Measurements from ENCODE around the gene PLCXD3.

The PLCXD3 gene

GRCh38 chr5:41369799-41370198, 140.6 kb downstream of the PLCXD3 start:
- no peak for TF ChIP-seq CTCF (conservative IDR thresholded peaks at IDR 0.05)
- no peak overlapping the region for H3K27ac ChIP-seq

DNA sequence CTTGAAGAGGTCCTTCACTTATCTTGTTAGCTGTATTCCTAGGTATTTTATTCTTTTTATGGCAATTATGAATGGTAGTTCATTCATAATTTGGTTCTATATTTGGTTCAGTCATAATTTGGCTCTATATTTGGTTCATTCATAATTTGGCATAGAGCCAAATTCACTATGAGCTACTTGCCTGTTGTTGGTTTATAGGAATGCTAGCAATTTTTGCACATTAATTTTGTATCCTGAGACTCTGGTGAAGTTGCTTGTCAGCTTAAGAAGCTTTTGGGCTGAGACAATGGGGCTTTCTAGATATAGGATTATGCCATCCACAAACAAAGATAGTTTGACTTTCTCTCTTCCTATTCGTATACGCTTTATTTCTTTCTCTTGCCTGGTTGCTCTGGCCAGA, 142.2 kb downstream of the PLCXD3 start:
- H3K27ac ChIP-seq, result no peak overlapping the region

GRCh38 chr5:41365369-41365768, 145.0 kb downstream of the PLCXD3 start:
- no peak overlapping the region for H3K27ac ChIP-seq
- TF ChIP-seq CTCF (conservative IDR thresholded peaks at IDR 0.05), result no peak

More for the DNA sequence above, 142.2 kb downstream of the PLCXD3 start:
- no peak for TF ChIP-seq CTCF (conservative IDR thresholded peaks at IDR 0.05)

DNA sequence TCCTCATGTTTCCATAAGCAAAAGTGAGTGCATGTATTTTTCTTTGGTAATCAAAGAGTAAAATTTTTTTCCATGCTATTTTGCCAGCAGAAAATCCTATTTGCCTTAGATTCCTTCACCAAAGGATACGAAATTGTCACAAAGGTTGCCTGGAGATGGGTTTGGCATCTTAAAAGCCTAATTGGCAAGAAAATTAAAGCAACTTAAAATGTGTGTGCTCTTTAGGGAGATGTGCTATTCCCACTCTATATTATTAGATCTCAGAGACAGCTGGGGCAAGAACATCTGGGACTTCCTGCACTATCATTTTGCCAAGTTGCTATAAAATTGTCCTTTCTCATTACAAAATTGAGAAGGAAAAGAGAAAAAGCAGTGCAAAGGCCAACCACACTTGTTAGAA, 146.1 kb downstream of the PLCXD3 start:
- H3K27ac ChIP-seq, result no peak overlapping the region
- TF ChIP-seq CTCF (conservative IDR thresholded peaks at IDR 0.05), result no peak

DNA sequence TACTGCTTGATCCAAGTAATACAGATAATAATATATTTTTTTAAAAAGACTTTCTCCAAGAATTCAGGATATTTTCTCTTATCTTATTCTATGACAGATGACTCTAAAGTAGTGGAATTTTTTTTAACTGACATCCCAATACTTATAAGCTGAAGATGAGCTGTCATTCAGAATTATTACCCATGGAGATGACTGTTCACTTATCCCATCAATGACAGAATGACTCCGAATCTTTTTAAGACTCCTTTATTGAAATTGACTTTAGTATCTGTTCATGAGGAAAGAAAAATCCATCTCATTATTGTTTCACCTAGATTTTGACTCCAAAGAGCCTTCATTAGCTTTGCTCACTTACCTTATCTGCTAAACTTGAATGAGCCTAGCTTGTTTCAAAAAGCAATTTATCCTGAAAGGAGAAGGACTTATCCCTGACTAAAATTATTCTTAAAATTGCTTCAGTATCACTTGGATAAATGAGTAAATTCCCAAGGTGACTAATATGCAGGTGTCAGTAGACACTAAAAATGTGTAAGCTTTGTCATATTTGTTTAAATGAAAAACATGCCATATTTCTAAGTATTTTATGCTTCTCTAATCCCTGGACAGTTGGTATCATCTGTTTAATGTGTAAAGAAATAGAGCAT, 146.9 kb downstream of the PLCXD3 start:
- no peak for TF ChIP-seq CTCF (conservative IDR thresholded peaks at IDR 0.05)
- H3K27ac ChIP-seq, result no peak overlapping the region

DNA sequence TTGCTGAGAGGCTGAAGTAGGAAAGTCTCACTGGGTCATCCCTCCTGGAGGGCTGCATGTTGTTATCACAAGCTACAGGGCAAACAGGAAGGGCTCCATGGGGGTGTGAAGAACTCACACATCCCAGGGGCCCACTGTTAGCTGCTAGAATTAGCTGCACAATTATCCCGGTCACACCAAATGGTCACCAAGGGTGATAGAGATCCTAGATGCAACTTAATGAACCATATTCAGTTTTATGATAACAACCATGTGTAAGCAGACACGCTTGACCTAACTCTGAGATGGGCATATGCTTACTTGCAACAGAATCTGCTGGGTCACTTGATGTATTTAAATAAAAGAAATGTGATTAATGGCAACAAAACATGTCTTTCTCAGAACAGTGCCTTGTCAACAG, 153.6 kb downstream of the PLCXD3 start:
- TF ChIP-seq CTCF (conservative IDR thresholded peaks at IDR 0.05), result no peak

DNA sequence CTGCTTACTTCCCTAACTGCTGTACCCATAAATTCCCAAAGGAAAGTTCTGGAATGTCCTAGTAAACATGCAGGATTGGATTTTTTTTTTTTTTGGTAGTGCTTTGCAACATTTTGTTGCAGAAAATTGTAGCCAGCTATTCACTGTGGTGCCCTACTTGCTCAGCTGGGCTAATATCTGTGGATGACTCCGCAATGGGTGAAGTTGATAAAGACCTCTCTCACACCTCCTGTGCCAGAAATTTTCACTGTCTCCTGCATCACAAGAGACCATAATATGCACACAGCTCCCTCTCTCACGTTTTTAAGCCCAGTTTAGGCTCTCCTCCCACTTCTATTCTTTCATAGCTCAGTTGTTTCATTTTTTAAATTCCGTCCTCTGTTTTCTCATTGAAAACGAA, 160.6 kb downstream of the PLCXD3 start:
- TF ChIP-seq CTCF (conservative IDR thresholded peaks at IDR 0.05), result no peak
- H3K27ac ChIP-seq, result no peak overlapping the region

More for the DNA sequence above, 153.6 kb downstream of the PLCXD3 start:
- no peak overlapping the region for H3K27ac ChIP-seq
